Measurements from ENCODE around the gene PPIG. TPM values are rescaled to one million over a fixed set of nuclear protein-coding genes. Genes with fewer than 3 reads are reported as not detected.
"Not testable (repeated sequence)": the region's sequence is repeated elsewhere in the genome, so short reads cannot be mapped to it uniquely, and the experiment has no call there.

PPIG gene
- polyA plus RNA-seq, 3 donors: 104 to 129 (median 114) TPM

GRCh38 chr2:169661265-169661664 lies 77.1 kb downstream of the PPIG start:
- no peak for DNase-seq (ENCODE audit: low read depth in 3 of 3, low spot score in 2 of 3)

GRCh38 chr2:169662744-169663143 lies 78.6 kb downstream of the PPIG start:
- DNase-seq (ENCODE audit: low read depth in 3 of 3, low spot score in 2 of 3): no peak

- DNase-seq (ENCODE audit: low read depth in 3 of 3, low spot score in 2 of 3): no peak
Measured at GRCh38 chr2:169663247-169663646, 79.1 kb downstream of the PPIG start.

- DNase-seq (ENCODE audit: low read depth in 3 of 3, low spot score in 2 of 3): no peak
Measured at GRCh38 chr2:169664600-169664977, 80.4 kb downstream of the PPIG start.

- no peak for DNase-seq (ENCODE audit: low read depth in 3 of 3, low spot score in 2 of 3)
Measured at GRCh38 chr2:169664978-169665930, 81.1 kb downstream of the PPIG start.

- no peak for DNase-seq (ENCODE audit: low read depth in 3 of 3, low spot score in 2 of 3)
Measured at GRCh38 chr2:169667583-169667982, 83.4 kb downstream of the PPIG start.

GRCh38 chr2:169670215-169670651 lies 86.1 kb downstream of the PPIG start:
- no peak for DNase-seq (ENCODE audit: low read depth in 3 of 3, low spot score in 2 of 3)

GRCh38 chr2:169670937-169671336 lies 86.8 kb downstream of the PPIG start:
- DNase-seq (ENCODE audit: low read depth in 3 of 3, low spot score in 2 of 3): no peak

- DNase-seq (ENCODE audit: low read depth in 3 of 3, low spot score in 2 of 3): no peak
Measured at GRCh38 chr2:169672406-169672805, 88.3 kb downstream of the PPIG start.

GRCh38 chr2:169673106-169673505 lies 89.0 kb downstream of the PPIG start:
- no peak for DNase-seq (ENCODE audit: low read depth in 3 of 3, low spot score in 2 of 3)

GRCh38 chr2:169673921-169674320 lies 89.8 kb downstream of the PPIG start:
- no peak for DNase-seq (ENCODE audit: low read depth in 3 of 3, low spot score in 2 of 3)

- DNase-seq (ENCODE audit: low read depth in 3 of 3, low spot score in 2 of 3): no peak
Measured at GRCh38 chr2:169676357-169676756, 92.2 kb downstream of the PPIG start.

GRCh38 chr2:169676850-169677249 lies 92.7 kb downstream of the PPIG start:
- no peak for DNase-seq (ENCODE audit: low read depth in 3 of 3, low spot score in 2 of 3)

GRCh38 chr2:169683054-169683424 lies 98.9 kb downstream of the PPIG start:
- DNase-seq (ENCODE audit: low read depth in 3 of 3, low spot score in 2 of 3): no peak

GRCh38 chr2:169683425-169684134 lies 99.4 kb downstream of the PPIG start:
- DNase-seq (ENCODE audit: low read depth in 3 of 3, low spot score in 2 of 3): no peak

GRCh38 chr2:169684135-169684565 lies 100.0 kb downstream of the PPIG start:
- DNase-seq (ENCODE audit: low read depth in 3 of 3, low spot score in 2 of 3): no peak

GRCh38 chr2:169684712-169685111 lies 100.6 kb downstream of the PPIG start:
- DNase-seq (ENCODE audit: low read depth in 3 of 3, low spot score in 2 of 3): not testable (repeated sequence)

GRCh38 chr2:169686825-169687224 lies 102.7 kb downstream of the PPIG start:
- not testable (repeated sequence) for DNase-seq (ENCODE audit: low read depth in 3 of 3, low spot score in 2 of 3)

GRCh38 chr2:169687943-169688342 lies 103.8 kb downstream of the PPIG start:
- not testable (repeated sequence) for DNase-seq (ENCODE audit: low read depth in 3 of 3, low spot score in 2 of 3)

- no peak for DNase-seq (ENCODE audit: low read depth in 3 of 3, low spot score in 2 of 3)
Measured at GRCh38 chr2:169690958-169691357, 106.8 kb downstream of the PPIG start.

All from right renal cortex interstitium (tissue), 3 donors.